H1 (cell line): Measurements from ENCODE around the gene PLAAT1.

ENCODE experiments used
- ATF2 ChIP-seq: IDR thresholded peaks from 2 replicates; pipeline ENCODE4 v1.6.1; 2012; ENCODE audit warnings: low read length, inconsistent platforms
- CHD2 ChIP-seq: IDR thresholded peaks from 2 replicates; pipeline ENCODE4 v1.6.1; 2012; ENCODE audit warnings: low read length, improper control_type of control experiment
- CTCF ChIP-seq, 3 experiments: IDR thresholded peaks; 1 replicate in 2 of 3; 2 replicates in 1 of 3; pipeline versions ENCODE4 v1.5.1 to v1.6.1; 2011; ENCODE audit warnings: low read length in 3 of 3, mild to moderate bottlenecking in 3 of 3, inconsistent platforms in 2 of 3, low read depth in 1 of 3, moderate library complexity in 1 of 3; ENCODE audit not compliant: insufficient read depth in 1 of 3; ENCODE audit errors: control extremely low read depth in 1 of 3
- EGR1 ChIP-seq: IDR thresholded peaks from 2 replicates; pipeline ENCODE4 v1.6.1; 2011; ENCODE audit warnings: low read depth, low read length, borderline replicate concordance
- EZH2 ChIP-seq: fragments of 200-600 bp; sonication (generic); IDR thresholded peaks from 2 replicates; pipeline ENCODE4 v1.7.1; 2012; ENCODE audit warnings: low read depth, mild to moderate bottlenecking, moderate library complexity, low read length, inconsistent platforms; ENCODE audit not compliant: severe bottlenecking
- NRF1 ChIP-seq: IDR thresholded peaks from 2 replicates; pipeline ENCODE4 v1.6.1; 2011; ENCODE audit warnings: mild to moderate bottlenecking, low read depth, low read length, improper control_type of control experiment
- POLR2A ChIP-seq, 2 experiments: IDR thresholded peaks; 1 replicate in 1 of 2; 2 replicates in 1 of 2; pipeline ENCODE4 v1.6.1; 2011; ENCODE audit warnings: low read depth in 2 of 2, low read length in 2 of 2, mild to moderate bottlenecking in 2 of 2; ENCODE audit errors: control extremely low read depth in 1 of 2
- POLR2AphosphoS5 ChIP-seq: IDR thresholded peaks from 2 replicates; pipeline ENCODE4 v1.6.1; 2011; ENCODE audit warnings: low read depth, low read length
- RAD21 ChIP-seq, 2 experiments: IDR thresholded peaks in 1 of 2; conservative IDR thresholded peaks in 1 of 2; 2 replicates each; pipeline ENCODE4 v1.6.1; 2011; ENCODE audit warnings: low read depth in 2 of 2, low read length in 2 of 2, improper control_type of control experiment in 1 of 2, inconsistent platforms in 1 of 2, mild to moderate bottlenecking in 1 of 2, moderate library complexity in 1 of 2
- SP2 ChIP-seq: IDR thresholded peaks from 2 replicates; pipeline ENCODE4 v1.6.1; 2012; ENCODE audit warnings: mild to moderate bottlenecking, low read length, inconsistent platforms
- TAF1 ChIP-seq: IDR thresholded peaks from 2 replicates; pipeline ENCODE4 v1.6.1; 2011; ENCODE audit warnings: mild to moderate bottlenecking, low read depth, low read length

GRCh38 chr3:193237030-193237429 lies 4.0 kb upstream of the PLAAT1 start:
- TF ChIP-seq ATF2 (no peak), CTCF (IDR thresholded peaks at IDR 0.05; ENCODE audit: control extremely low read depth in 1 of 3, insufficient read depth in 1 of 3, low read depth in 1 of 3, low read length in 3 of 3) (no peak), EGR1 (no peak), POLR2A (IDR thresholded peaks at IDR 0.05; ENCODE audit: control extremely low read depth in 1 of 2, low read depth in 2 of 2, low read length in 2 of 2) (no peak), CHD2 (no peak), POLR2AphosphoS5 (no peak), TAF1 (no peak), RAD21 (IDR thresholded peaks at IDR 0.05 in 1 of 2, conservative IDR thresholded peaks at IDR 0.05 in 1 of 2; ENCODE audit: low read depth in 2 of 2, low read length in 2 of 2) (no peak), NRF1 (no peak), EZH2 (no peak), SP2 (no peak)
